OCI-LY7 (cell line): ENCODE results near the gene FHOD3.

ENCODE experiments used
- CTCF ChIP-seq: fragments of 200-600 bp; sonication (generic); conservative IDR thresholded peaks from 2 replicates; pipeline ENCODE4 v1.5.1; 2014; ENCODE audit warnings: mild to moderate bottlenecking, antibody characterized with exemption, low read length, moderate library complexity, mixed read lengths
- EZH2phosphoT487 ChIP-seq: fragments of 200-600 bp; sonication (generic); IDR thresholded peaks from 2 replicates; pipeline ENCODE4 v1.6.1; 2018; ENCODE audit warnings: low read depth, borderline replicate concordance, mild to moderate bottlenecking, mixed run types, antibody characterized with exemption, low read length, moderate library complexity, mixed read lengths

- TF ChIP-seq CTCF (no peak), EZH2phosphoT487 (no peak)
Observed at GRCh38 chr18:36335476-36336279, 38.2 kb downstream of the FHOD3 start.
